Measurements from ENCODE around the gene BPHL. TPM values are rescaled to one million over a fixed set of nuclear protein-coding genes. Genes with fewer than 3 reads are reported as not detected.

Gene BPHL
- total RNA-seq, 1 experiment from 2014 or later: 48.7 TPM

DNA sequence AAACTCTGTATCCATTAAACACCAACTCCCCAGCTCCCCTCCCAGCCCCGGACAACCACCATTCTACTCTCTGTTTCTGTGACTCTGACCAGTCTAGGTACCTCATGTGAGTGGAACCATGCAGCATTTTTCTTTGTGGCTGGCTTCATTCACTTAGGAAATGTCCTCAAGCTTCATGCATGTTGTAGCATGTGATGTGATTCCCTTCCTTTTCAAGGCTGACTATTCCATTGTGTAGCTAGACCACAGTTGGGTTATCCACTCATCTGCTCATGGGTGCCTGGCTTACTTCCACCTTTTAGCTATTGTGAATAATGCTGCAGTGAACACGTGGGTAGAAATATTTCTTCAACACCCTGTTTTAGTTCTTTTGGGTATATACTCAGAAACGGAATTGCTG lies 8.8 kb upstream of the BPHL start:
- H3K4ac ChIP-seq (ENCODE audit: low read depth, low read length): no peak overlapping the region
- no peak overlapping the region for H4K5ac ChIP-seq (ENCODE audit: insufficient read length, low read depth, low read length)
- H3K23ac ChIP-seq (ENCODE audit: insufficient read length, low read depth, low read length): no peak overlapping the region
- H4K91ac ChIP-seq (ENCODE audit: insufficient read length, low read depth, low read length): no peak overlapping the region
- H3K4me1 ChIP-seq (ENCODE audit: insufficient read depth, low read length): no peaks in the 10 kb centered on the region
- H2BK120ac ChIP-seq (ENCODE audit: low read depth, low read length, poor library complexity, severe bottlenecking): no peak overlapping the region
- no peaks in the 10 kb centered on the region for H3K23me2 ChIP-seq (ENCODE audit: insufficient read length, low read depth, low read length, poor library complexity, severe bottlenecking)
- no peak overlapping the region for H2BK20ac ChIP-seq (ENCODE audit: low read depth, low read length, poor library complexity, severe bottlenecking)
- H3K9me3 ChIP-seq (ENCODE audit: control insufficient read depth, low read depth, low read length): no peaks in the 10 kb centered on the region
- no peak overlapping the region for H3K27ac Mint-ChIP-seq
- no peak overlapping the region for H2BK5ac ChIP-seq (ENCODE audit: insufficient read length, low read length)
- no peak overlapping the region for H3K9ac ChIP-seq (ENCODE audit: extremely low read depth, insufficient read length, low read length)
- H4K20me1 ChIP-seq (ENCODE audit: control insufficient read depth, insufficient read depth, insufficient read length): no peaks in the 10 kb centered on the region
- H3K4me2 ChIP-seq (ENCODE audit: insufficient read depth, insufficient read length, low read length): no peak overlapping the region
- TF ChIP-seq, protein P1, sequence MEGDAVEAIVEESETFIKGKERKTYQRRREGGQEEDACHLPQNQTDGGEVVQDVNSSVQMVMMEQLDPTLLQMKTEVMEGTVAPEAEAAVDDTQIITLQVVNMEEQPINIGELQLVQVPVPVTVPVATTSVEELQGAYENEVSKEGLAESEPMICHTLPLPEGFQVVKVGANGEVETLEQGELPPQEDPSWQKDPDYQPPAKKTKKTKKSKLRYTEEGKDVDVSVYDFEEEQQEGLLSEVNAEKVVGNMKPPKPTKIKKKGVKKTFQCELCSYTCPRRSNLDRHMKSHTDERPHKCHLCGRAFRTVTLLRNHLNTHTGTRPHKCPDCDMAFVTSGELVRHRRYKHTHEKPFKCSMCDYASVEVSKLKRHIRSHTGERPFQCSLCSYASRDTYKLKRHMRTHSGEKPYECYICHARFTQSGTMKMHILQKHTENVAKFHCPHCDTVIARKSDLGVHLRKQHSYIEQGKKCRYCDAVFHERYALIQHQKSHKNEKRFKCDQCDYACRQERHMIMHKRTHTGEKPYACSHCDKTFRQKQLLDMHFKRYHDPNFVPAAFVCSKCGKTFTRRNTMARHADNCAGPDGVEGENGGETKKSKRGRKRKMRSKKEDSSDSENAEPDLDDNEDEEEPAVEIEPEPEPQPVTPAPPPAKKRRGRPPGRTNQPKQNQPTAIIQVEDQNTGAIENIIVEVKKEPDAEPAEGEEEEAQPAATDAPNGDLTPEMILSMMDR (conservative IDR thresholded peaks at IDR 0.05): no peak
- no peak overlapping the region for H3K14ac ChIP-seq (ENCODE audit: insufficient read depth, low read length)
- WGBS (ENCODE audit: extremely low coverage, insufficient read length, low lambda C conversion rate): no CpG with 5 or more reads among the region's 3 CpGs
- H3K56ac ChIP-seq (ENCODE audit: insufficient read length, low read depth, low read length): no peak overlapping the region
- H3T11ph ChIP-seq (ENCODE audit: low read length): no peak overlapping the region
- H3K79me2 ChIP-seq (ENCODE audit: insufficient read depth, low read length): no peaks in the 10 kb centered on the region
- no peak overlapping the region for H2BK15ac ChIP-seq (ENCODE audit: low read depth, low read length)
- no peaks in the 10 kb centered on the region for H3K4me1 Mint-ChIP-seq
- H3K27ac ChIP-seq (ENCODE audit: insufficient read length, low read depth, low read length): no peak overlapping the region
- no peak overlapping the region for H4K8ac ChIP-seq (replicated peaks; ENCODE audit: insufficient read length, low read depth, low read length)
- H3K18ac ChIP-seq (ENCODE audit: insufficient read length, low read depth, low read length): no peak overlapping the region
- H3K9me3 Mint-ChIP-seq: no peaks in the 10 kb centered on the region
- no peaks in the 10 kb centered on the region for H3K79me1 ChIP-seq (ENCODE audit: insufficient read depth, low read depth, low read length, poor library complexity, severe bottlenecking)
- DNase-seq: no peak
- H3K36me3 Mint-ChIP-seq (ENCODE audit: insufficient read depth in 1 of 3, low read depth in 3 of 3): peaks cover 20 to 79% (median 28%) of the 10 kb centered on the region in 3 experiments
- no peaks in the 10 kb centered on the region for H3K27me3 ChIP-seq (ENCODE audit: insufficient read depth, low read length)
- no peak overlapping the region for H2AK5ac ChIP-seq (ENCODE audit: insufficient read length, low read length)
- no peak overlapping the region for H3K4me3 Mint-ChIP-seq
- no peak overlapping the region for H2AFZ ChIP-seq (ENCODE audit: low read length)
- no peak overlapping the region for H2BK12ac ChIP-seq (ENCODE audit: insufficient read length, low read depth, low read length)
- no peaks in the 10 kb centered on the region for H3K27me3 Mint-ChIP-seq (ENCODE audit: low read depth)

Data from H9 (cell line).